ENCODE data around the gene THOP1. TPM values are rescaled to one million over a fixed set of nuclear protein-coding genes. Genes with fewer than 3 reads are reported as not detected.

Gene THOP1
- polyA plus RNA-seq, 2 of the 4 experiments (the other 2 are of a cell fraction), result 43.5 to 90.5 TPM

DNA sequence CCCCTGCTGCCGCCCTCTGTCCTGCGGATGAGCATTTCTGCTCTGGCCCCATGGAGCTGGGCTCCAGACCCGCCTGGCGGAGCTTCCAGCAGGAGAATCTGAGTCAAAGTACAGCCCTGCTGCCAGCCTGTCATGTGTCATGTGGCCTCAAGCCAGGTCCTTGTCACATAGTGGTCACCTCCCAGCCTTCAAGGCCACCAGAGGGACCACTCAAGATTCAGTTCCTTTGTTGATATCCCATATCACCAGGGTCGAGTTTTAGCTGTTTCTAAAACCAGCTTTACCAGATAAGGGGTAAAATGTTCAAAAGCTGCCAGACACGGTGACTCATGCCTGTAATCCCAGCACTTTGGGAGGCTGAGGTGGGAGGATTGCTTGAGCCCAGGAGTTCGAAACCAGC, 13.4 kb downstream of the THOP1 start:
- DNase-seq (ENCODE audit: low read depth in 1 of 2, low spot score in 1 of 2), result no peak
- no peak overlapping the region for H3K4me3 ChIP-seq
- POLR2A ChIA-PET, result no interaction called here
- no peak for ATAC-seq
- TF ChIP-seq RFX5 (IDR thresholded peaks at IDR 0.05), result no peak
- no peak overlapping the region for H3K4me2 ChIP-seq
- FAIRE-seq, result no peak
- H3K9me3 ChIP-seq, result no peaks in the 10 kb centered on the region
- CTCF ChIA-PET, result interaction anchor here (0.6 to 2.2 kb wide), 4 partner anchors 9 to 327 kb away, joined by 3 to 6 read pairs (median 3); partner anchors contain the start of gene ZNF554
- WGBS (ENCODE audit: missing lambda C conversion rate), result 63% methylated on average over 3 of the region's 7 CpGs
- no peaks in the 10 kb centered on the region for H3K4me1 ChIP-seq
- H3K27ac ChIP-seq, result no peak overlapping the region

DNA sequence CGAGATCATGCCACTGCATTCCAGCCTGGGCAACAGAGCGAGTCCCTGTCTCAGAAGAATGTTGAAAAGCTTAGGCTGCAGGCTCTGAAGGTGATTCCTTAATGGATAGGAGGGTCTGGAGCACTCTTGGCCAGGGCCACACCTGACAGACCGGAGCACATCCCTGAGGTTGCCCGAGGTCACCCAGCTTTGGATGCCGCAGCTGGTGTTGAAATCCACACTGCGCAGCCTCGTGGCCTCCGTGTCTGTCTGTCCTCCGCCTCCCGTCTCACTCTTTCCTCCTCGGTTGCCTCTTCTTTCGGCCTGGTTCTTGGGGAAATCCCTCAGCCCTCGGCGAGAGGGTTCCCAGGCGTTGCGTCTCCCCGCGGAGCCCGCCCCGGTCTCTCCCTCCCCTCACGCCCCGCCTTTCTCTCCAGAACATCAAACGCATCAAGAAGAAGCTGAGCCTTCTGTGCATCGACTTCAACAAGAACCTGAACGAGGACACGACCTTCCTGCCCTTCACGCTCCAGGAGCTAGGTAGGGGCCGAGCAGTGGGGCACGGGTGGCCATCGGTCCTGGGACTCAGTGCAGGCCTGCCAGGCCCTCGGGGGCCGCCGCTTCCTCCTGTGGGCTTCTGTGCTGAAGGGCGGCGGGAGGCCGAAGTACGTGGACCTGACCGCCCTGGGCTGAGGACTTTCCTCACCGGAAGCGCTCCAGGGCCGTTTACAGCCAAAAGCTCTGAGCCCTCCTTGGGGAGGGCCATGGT, 14.1 kb downstream of the THOP1 start:
- Histone ChIP-seq H3K27ac (no peak overlapping the region), H3K9me3 (no peaks in the 10 kb centered on the region), H3K4me2 (no peak overlapping the region), H3K4me1 (no peaks in the 10 kb centered on the region), H3K4me3 (no peak overlapping the region)
- ATAC-seq (no peak), FAIRE-seq (no peak), DNase-seq (ENCODE audit: low read depth in 1 of 2, low spot score in 1 of 2) (no peak)
- 93% methylated on average over 28 of the region's 41 CpGs for WGBS (ENCODE audit: missing lambda C conversion rate)
- TF ChIP-seq RARB (CRISPR knock-in tag; IDR thresholded peaks at IDR 0.05), result no peak
- TF ChIP-seq HOXB5 (CRISPR knock-in tag; IDR thresholded peaks at IDR 0.05), result no peak
- TF ChIP-seq, protein P1, sequence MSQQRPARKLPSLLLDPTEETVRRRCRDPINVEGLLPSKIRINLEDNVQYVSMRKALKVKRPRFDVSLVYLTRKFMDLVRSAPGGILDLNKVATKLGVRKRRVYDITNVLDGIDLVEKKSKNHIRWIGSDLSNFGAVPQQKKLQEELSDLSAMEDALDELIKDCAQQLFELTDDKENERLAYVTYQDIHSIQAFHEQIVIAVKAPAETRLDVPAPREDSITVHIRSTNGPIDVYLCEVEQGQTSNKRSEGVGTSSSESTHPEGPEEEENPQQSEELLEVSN (IDR thresholded peaks at IDR 0.05; ENCODE audit: borderline replicate concordance, low read depth), result no peak
- TF ChIP-seq, protein P2, sequence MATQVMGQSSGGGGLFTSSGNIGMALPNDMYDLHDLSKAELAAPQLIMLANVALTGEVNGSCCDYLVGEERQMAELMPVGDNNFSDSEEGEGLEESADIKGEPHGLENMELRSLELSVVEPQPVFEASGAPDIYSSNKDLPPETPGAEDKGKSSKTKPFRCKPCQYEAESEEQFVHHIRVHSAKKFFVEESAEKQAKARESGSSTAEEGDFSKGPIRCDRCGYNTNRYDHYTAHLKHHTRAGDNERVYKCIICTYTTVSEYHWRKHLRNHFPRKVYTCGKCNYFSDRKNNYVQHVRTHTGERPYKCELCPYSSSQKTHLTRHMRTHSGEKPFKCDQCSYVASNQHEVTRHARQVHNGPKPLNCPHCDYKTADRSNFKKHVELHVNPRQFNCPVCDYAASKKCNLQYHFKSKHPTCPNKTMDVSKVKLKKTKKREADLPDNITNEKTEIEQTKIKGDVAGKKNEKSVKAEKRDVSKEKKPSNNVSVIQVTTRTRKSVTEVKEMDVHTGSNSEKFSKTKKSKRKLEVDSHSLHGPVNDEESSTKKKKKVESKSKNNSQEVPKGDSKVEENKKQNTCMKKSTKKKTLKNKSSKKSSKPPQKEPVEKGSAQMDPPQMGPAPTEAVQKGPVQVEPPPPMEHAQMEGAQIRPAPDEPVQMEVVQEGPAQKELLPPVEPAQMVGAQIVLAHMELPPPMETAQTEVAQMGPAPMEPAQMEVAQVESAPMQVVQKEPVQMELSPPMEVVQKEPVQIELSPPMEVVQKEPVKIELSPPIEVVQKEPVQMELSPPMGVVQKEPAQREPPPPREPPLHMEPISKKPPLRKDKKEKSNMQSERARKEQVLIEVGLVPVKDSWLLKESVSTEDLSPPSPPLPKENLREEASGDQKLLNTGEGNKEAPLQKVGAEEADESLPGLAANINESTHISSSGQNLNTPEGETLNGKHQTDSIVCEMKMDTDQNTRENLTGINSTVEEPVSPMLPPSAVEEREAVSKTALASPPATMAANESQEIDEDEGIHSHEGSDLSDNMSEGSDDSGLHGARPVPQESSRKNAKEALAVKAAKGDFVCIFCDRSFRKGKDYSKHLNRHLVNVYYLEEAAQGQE (IDR thresholded peaks at IDR 0.05), result no peak
- TF ChIP-seq RCOR1 (IDR thresholded peaks at IDR 0.05; ENCODE audit: low read depth, low read length), result no peak
- TF ChIP-seq TFCP2L1 (CRISPR knock-in tag; IDR thresholded peaks at IDR 0.05), result no peak
- no peak for TF ChIP-seq MYC (IDR thresholded peaks at IDR 0.05; ENCODE audit: borderline replicate concordance, low read length)
- no peak for TF ChIP-seq TP53 (CRISPR knock-in tag; IDR thresholded peaks at IDR 0.05)
- TF ChIP-seq EHF (CRISPR knock-in tag; IDR thresholded peaks at IDR 0.05), result no peak
- TF ChIP-seq, protein P3, sequence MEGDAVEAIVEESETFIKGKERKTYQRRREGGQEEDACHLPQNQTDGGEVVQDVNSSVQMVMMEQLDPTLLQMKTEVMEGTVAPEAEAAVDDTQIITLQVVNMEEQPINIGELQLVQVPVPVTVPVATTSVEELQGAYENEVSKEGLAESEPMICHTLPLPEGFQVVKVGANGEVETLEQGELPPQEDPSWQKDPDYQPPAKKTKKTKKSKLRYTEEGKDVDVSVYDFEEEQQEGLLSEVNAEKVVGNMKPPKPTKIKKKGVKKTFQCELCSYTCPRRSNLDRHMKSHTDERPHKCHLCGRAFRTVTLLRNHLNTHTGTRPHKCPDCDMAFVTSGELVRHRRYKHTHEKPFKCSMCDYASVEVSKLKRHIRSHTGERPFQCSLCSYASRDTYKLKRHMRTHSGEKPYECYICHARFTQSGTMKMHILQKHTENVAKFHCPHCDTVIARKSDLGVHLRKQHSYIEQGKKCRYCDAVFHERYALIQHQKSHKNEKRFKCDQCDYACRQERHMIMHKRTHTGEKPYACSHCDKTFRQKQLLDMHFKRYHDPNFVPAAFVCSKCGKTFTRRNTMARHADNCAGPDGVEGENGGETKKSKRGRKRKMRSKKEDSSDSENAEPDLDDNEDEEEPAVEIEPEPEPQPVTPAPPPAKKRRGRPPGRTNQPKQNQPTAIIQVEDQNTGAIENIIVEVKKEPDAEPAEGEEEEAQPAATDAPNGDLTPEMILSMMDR (IDR thresholded peaks at IDR 0.05), result no peak
- no peak for TF ChIP-seq HDAC2 (IDR thresholded peaks at IDR 0.05)
- TF ChIP-seq CBX2 (IDR thresholded peaks at IDR 0.05; ENCODE audit: borderline replicate concordance, low read depth), result no peak
- TF ChIP-seq, protein P4, sequence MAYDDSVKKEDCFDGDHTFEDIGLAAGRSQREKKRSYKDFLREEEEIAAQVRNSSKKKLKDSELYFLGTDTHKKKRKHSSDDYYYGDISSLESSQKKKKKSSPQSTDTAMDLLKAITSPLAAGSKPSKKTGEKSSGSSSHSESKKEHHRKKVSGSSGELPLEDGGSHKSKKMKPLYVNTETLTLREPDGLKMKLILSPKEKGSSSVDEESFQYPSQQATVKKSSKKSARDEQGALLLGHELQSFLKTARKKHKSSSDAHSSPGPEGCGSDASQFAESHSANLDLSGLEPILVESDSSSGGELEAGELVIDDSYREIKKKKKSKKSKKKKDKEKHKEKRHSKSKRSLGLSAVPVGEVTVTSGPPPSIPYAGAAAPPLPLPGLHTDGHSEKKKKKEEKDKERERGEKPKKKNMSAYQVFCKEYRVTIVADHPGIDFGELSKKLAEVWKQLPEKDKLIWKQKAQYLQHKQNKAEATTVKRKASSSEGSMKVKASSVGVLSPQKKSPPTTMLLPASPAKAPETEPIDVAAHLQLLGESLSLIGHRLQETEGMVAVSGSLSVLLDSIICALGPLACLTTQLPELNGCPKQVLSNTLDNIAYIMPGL (CRISPR knock-in tag; IDR thresholded peaks at IDR 0.05; ENCODE audit: borderline replicate concordance), result no peak
- ChIA-PET CTCF (interaction anchor here (0.6 to 2.2 kb wide), 5 partner anchors 10 to 327 kb away, joined by 3 to 6 read pairs (median 3); partner anchors contain the start of gene ZNF554), POLR2A (no interaction called here)

Data from A549 (cell line).